GM12892 (cell line): ENCODE data around the gene TMEM178B.

Experiments used
- POLR2A ChIP-seq: IDR thresholded peaks from 2 replicates; pipeline ENCODE4 v1.6.1; 2011; ENCODE audit warnings: low read depth, low read length, control low read depth
- POLR2AphosphoS5 ChIP-seq: IDR thresholded peaks from 2 replicates; pipeline ENCODE4 v1.6.1; 2011; ENCODE audit warnings: low read depth, low read length, control low read depth
- TAF1 ChIP-seq: IDR thresholded peaks from 2 replicates; pipeline ENCODE4 v1.6.1; 2011; ENCODE audit warnings: low read depth, mild to moderate bottlenecking, control low read depth, low read length, borderline replicate concordance

GRCh38 chr7:141207661-141208060 lies 133.8 kb downstream of the TMEM178B start:
- TF ChIP-seq POLR2A (no peak), TAF1 (no peak), POLR2AphosphoS5 (no peak)
